HG02973 (cell line): ENCODE results near the gene PORCN.

ENCODE experiments used
- ATAC-seq: cut with Tn5 transposase; IDR thresholded peaks from one replicate; pipeline ENCODE4 v1.9.1; 2021; ENCODE audit warnings: moderate library complexity; ENCODE audit not compliant: unreplicated experiment

PORCN gene

DNA sequence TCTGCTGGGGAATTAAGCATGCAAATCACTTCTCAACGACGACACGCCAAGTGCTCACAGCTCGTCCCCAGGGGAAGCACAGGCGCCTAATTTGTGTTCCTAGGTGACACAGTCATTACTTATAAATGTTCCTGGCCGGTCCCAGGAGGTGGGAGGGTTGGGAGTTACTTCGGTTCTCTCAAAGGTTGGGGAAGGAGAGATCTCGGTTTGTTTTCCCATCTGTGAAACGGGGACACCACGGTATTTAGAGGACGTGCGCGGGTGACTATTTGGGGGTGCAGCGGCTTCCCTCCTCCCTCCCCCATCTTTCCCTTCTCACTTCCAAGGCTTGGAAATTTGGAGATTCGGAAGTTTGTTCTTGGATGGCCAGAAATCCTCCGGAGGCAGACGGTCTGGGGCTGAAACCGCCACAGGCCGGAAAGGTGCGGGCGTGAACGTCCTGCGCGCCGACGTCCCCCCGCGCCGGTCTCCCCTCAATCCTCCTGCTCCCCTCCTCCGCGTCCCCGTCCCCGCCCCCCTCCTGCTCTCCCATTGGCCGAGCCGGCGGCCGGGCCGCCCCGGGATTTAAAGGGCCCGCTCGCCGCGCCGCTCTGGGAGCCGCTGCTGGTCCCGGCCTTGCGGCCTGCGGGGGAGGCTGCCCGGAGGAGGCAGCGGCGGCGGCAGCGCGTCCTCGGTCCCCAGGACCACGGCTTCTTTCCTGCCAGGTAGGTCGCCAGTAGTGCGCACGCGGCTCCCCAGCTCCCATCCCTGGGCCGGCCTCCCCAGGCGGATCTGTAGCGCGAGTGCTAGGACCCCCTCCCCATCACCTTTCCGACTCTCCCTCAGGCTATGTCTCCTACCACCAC is at the start of gene PORCN:
PORCN (plus strand) TSS at position 593 of the 845 bp plus-strand sequence. CDS start 829 bp downstream, outside the sequence.
- peak; percentile 71 for ATAC-seq

DNA sequence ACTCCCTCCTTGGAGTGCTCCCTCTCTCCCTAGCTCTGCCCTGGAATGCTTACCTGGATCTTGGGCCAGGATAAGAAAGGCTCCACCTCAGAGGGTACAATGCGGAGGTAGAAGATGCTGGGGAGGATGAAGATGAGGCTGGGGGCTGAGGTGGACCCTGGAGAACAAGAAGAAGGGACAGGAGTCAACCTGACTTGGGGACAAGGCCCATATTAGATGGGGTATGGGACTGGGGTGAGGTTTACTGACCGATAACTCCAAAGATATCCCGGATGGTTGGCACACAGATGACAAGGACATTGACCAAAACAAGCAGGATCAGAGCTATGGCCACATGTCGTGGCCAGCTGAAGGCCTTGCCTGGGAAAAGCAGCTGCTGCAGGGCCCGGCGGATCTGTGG is 49.3 kb upstream of the PORCN start:
- no peak for ATAC-seq

- ATAC-seq, result no peak
Measured at GRCh38 chrX:48460031-48460430, 48.8 kb upstream of the PORCN start.

DNA sequence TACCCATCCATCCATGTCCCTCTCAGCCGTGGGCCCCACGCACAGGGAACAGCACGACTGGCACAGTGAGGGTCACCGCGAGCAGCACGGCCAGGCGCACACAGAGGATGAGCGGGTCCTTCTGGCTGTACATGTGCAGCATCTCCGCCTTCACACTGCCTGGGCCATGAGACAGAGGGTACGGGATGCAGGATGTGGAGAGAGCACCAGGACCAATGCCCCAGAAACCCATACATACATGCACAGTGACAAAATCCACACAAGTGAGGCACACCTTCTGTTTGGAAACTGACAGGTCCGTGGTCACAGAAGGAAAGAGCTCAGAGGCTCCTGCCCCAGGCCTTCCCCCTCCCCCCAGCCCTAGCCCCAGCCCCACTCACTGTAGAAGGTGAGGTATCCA is 48.2 kb upstream of the PORCN start:
- ATAC-seq, result no peak

GRCh38 chrX:48461830-48462229 is 47.0 kb upstream of the PORCN start:
- ATAC-seq, result no peak

DNA sequence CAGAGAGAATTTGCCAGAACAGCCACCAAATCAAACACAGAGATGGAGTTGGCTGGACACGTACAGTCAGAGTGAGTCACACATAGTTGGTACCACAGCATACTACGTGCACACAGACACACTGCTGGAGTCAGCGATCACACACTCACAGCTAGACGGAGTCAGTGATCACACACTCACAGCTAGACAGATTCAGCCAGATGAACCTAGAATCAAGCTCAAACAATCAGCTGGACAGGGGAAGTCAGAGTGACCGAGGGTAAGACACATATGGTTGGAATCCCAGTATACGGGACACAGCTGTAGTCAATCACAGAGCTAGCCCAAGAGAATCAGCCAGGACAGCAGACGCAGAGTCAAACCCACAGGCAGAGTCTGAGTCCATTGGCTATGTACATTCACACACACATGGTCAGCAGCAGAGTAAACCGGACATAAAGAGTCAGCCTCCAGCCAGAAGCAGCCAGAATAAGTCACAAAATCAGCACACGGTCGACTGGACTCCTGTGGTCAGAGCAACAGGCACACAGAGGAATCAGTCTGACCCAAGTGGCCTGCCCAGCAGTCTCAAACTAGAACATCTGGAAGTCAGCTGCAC is 43.4 kb upstream of the PORCN start:
- no peak for ATAC-seq

DNA sequence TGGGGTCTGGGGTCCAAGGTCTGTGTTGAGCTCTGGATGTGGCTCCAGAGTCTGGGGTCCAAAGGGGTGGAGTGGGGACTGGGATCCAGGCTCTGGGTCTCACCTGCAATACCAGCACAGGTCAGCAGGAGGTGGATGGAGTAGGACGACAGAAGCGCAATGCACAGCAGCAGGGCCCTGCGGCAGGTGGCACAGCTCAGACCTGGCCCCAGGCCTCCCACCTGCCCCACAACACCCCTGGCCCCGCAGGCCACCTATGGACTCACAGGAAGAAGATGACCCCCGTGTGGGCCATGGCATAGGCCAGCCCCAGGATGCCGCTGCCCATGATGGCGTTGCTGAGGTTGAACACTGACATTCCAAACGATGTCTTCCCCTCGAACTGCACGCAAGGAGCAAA is 42.1 kb upstream of the PORCN start:
- no peak for ATAC-seq

DNA sequence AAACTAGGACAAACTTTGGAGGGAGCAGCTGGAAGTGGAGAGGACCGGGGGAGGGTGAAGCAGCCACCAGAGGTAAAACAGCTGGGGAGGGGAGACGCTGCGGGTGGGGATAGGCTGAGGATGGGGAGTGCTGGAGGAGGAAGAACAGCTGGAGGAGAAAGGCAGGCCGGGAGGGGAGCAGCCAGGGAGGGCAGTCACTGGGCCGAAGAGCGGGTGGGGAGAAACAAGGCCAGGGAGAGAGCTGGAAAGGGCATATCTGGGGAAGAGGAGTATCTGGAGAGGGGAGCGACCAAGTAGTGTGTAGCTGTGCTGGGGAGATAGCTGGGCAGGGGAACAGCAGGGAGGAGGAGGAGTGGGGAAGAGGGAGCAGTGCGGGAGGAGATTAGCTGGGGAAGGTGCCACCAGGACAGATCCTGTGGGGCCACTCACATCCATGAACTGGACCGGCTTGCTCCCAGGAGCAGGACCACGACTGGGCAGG is 41.5 kb upstream of the PORCN start:
- ATAC-seq, result no peak

GRCh38 chrX:48468247-48468671 is 40.5 kb upstream of the PORCN start:
- ATAC-seq, result peak; percentile 51

- no peak for ATAC-seq
Measured at GRCh38 chrX:48468693-48469691, 39.8 kb upstream of the PORCN start.

- ATAC-seq, result no peak
Measured at GRCh38 chrX:48470110-48470832, 38.5 kb upstream of the PORCN start, which contains the start of gene SLC38A5. Gene SLC38A5, minus strand, starts transcription at chrX:48470260. Its CDS starts 2,336 bp downstream, at chrX:48467924.

DNA sequence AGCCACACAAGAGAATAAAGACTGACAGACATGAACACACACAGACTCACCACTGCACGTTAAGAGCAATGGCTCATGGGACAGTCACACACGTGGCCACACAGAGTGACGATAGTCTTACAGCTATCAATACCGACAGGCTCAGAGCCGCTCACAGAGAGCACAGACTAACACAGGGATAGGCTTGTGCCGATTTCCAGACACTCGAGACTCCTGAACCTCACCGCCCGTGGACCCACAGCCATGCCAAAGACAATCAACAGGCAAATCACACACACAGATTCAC is 38.0 kb upstream of the PORCN start:
- no peak for ATAC-seq

- ATAC-seq, result no peak
Measured at GRCh38 chrX:48471504-48471903, 37.3 kb upstream of the PORCN start.

DNA sequence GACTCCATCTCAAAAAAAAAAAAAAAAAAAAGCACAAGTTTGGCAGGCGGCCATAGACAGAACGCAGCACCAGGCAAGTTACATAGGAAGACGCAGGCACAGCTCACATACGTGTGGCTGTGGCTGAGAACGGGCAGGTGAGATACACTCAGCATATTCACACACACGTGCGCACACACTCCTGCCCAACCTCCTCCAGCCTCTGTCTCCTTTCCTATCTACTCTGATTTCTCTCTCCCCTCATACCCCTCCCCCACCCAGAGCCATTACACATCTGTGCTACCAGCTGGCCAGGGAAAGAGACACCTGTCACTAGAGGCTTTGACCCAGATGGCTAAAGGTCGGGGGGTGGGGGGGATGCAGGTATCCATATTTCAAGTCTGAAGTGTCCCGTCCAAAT is 36.6 kb upstream of the PORCN start:
- ATAC-seq, result no peak

GRCh38 chrX:48472851-48473703 is 35.7 kb upstream of the PORCN start:
- ATAC-seq, result no peak

- no peak for ATAC-seq
Measured at GRCh38 chrX:48473704-48473990, 35.1 kb upstream of the PORCN start.

DNA sequence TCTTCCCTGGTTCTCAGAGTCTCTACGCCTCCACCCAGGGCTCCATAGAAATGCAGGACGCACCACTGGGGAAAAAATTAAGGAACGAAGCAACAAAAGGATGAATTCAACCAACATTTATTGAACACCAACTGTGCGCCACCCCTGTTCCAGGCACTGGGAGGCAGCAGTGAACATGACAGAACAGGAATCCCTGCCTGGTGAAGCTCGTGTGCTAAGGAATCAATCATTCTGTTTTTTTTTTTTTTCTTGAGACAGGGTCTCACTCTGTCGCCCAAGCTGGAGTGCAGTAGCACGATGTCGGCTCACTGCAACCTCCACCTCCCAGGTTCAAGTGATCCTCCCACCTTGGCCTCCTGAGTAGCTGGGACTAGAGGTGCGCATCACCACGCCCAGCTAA is 34.7 kb upstream of the PORCN start:
- no peak for ATAC-seq

- no peak for ATAC-seq
Measured at GRCh38 chrX:48474581-48474980, 34.2 kb upstream of the PORCN start.

DNA sequence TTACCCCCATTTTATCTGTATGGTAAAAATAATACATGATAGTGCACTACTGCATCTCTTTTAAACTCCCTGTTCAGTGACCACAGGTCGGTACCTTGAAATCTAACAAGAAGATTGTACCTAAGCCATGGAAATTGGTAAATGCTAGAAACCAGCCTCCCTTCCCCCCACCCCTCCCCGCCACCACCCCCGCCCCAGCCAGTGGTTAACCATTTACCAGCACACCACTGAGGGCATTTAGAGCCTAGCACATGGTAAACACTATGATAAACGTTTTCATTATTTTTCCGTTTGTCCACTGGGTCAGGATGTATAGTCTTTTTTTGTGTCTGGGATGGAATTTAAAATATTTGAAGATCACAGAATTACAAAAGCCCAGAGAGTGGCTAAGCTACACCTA is 33.5 kb upstream of the PORCN start:
- ATAC-seq, result no peak
